Lower lobe of right lung (tissue), 2 donors: Measurements from ENCODE around the gene ST14. TPM values are rescaled to one million over a fixed set of nuclear protein-coding genes. Genes with fewer than 3 reads are reported as not detected.
"Not testable (repeated sequence)": the region's sequence is repeated elsewhere in the genome, so short reads cannot be mapped to it uniquely, and the experiment has no call there.

ENCODE experiments used
- ATAC-seq, 2 donors: fragments of 200-7000 bp; cut with Tn5 transposase; one replicate each; pipeline ENCODE4 v1.9.1; 2020 to 2022; ENCODE audit warnings: mild to moderate bottlenecking in 2 of 2, moderate library complexity in 2 of 2
- DNase-seq: peaks from one replicate; pipeline ENCODE4 v3.0.0-alpha.2; 2020
- H3K27ac ChIP-seq: fragments of 200-600 bp; one replicate; pipeline ENCODE4 v1.8.0; 2022
- H3K27me3 ChIP-seq: fragments of 200-600 bp; one replicate; pipeline ENCODE4 v1.8.0; 2022; ENCODE audit warnings: low read depth
- H3K36me3 ChIP-seq: fragments of 200-600 bp; one replicate; pipeline ENCODE4 v1.8.0; 2022; ENCODE audit warnings: mild to moderate bottlenecking
- H3K4me1 ChIP-seq: fragments of 200-600 bp; one replicate; pipeline ENCODE4 v1.8.0; 2022
- H3K4me3 ChIP-seq: fragments of 200-600 bp; one replicate; pipeline ENCODE4 v1.8.0; 2022; ENCODE audit warnings: mild to moderate bottlenecking
- H3K9me3 ChIP-seq: fragments of 200-600 bp; one replicate; pipeline ENCODE4 v1.8.0; 2022
- CTCF ChIP-seq: fragments of 200-600 bp; IDR thresholded peaks from one replicate; pipeline ENCODE4 v1.8.0; 2022; ENCODE audit warnings: antibody characterized with exemption, mild to moderate bottlenecking
- intact Hi-C: fragments of 100-400 bp; cut with DNase I; formaldehyde crosslinking; loops from one replicate; pipeline ENCODE4 v1.11.0; 2022
- total RNA-seq: library from RNA; stranded (reverse); fragmentation: NEBNext Ultra II Directional; extraction: Animal tissue kit (Norgen Biotek cat#: 25700); gene quantifications from one replicate; pipeline ENCODE4 v1.2.1, GENCODE V29; 2021
- donor health status: DM: no; HTN: yes; CAD: no; lungs with severe emphysema.

Gene ST14
- total RNA-seq, 1 donor from 2014 or later, result 61.1 TPM

- no peak for TF ChIP-seq CTCF
- Histone ChIP-seq H3K27ac (no peak overlapping the region), H3K4me1 (no peaks in the 10 kb centered on the region), H3K27me3 (no peaks in the 10 kb centered on the region), H3K9me3 (no peaks in the 10 kb centered on the region), H3K4me3 (no peak overlapping the region), H3K36me3 (peaks cover 60% of the 10 kb centered on the region)
- DNase-seq (no peak), ATAC-seq (no peak)
- intact Hi-C loops, result no loop called here
Measured at GRCh38 chr11:130234315-130234714, 74.7 kb downstream of the ST14 start.

- Histone ChIP-seq H3K27me3 (no peaks in the 10 kb centered on the region), H3K27ac (no peak overlapping the region), H3K4me1 (no peaks in the 10 kb centered on the region), H3K9me3 (no peaks in the 10 kb centered on the region), H3K36me3 (peaks cover 56% of the 10 kb centered on the region), H3K4me3 (no peak overlapping the region)
- intact Hi-C loops, result no loop called here
- ATAC-seq, result no peak
- no peak for DNase-seq
- no peak for TF ChIP-seq CTCF
Measured at GRCh38 chr11:130237282-130238006, 77.9 kb downstream of the ST14 start.

- Histone ChIP-seq H3K4me3 (no peak overlapping the region), H3K9me3 (no peaks in the 10 kb centered on the region), H3K4me1 (peaks cover 11% of the 10 kb centered on the region), H3K27ac (no peak overlapping the region), H3K36me3 (peaks cover 26% of the 10 kb centered on the region), H3K27me3 (no peaks in the 10 kb centered on the region)
- no peak for TF ChIP-seq CTCF
- ATAC-seq (no peak), DNase-seq (no peak)
- intact Hi-C loops, result no loop called here
Measured at GRCh38 chr11:130241713-130242112, 82.1 kb downstream of the ST14 start.

GRCh38 chr11:130243816-130244215 is 84.2 kb downstream of the ST14 start:
- no peak for DNase-seq
- ATAC-seq, result no peak
- Histone ChIP-seq H3K36me3 (peaks cover 9% of the 10 kb centered on the region), H3K4me1 (peaks cover 11% of the 10 kb centered on the region), H3K27ac (no peak overlapping the region), H3K9me3 (no peaks in the 10 kb centered on the region), H3K4me3 (no peak overlapping the region), H3K27me3 (no peaks in the 10 kb centered on the region)
- no peak for TF ChIP-seq CTCF
- intact Hi-C loops, result no loop called here

- no peaks in the 10 kb centered on the region for H3K9me3 ChIP-seq
- intact Hi-C loops, result no loop called here
- DNase-seq, result no peak
- no peak overlapping the region for H3K4me3 ChIP-seq
- H3K4me1 ChIP-seq, result peaks cover 11% of the 10 kb centered on the region
- H3K27ac ChIP-seq, result no peak overlapping the region
- ATAC-seq, result no peak
- TF ChIP-seq CTCF, result no peak
- H3K36me3 ChIP-seq, result no peaks in the 10 kb centered on the region
- H3K27me3 ChIP-seq, result no peaks in the 10 kb centered on the region
Measured at GRCh38 chr11:130244848-130245247, 85.3 kb downstream of the ST14 start.

GRCh38 chr11:130245375-130245774 is 85.8 kb downstream of the ST14 start:
- H3K27ac ChIP-seq, H3K4me3 ChIP-seq, H3K27me3 ChIP-seq, H3K9me3 ChIP-seq, H3K36me3 ChIP-seq, DNase-seq, ATAC-seq, intact Hi-C loops: not testable (repeated sequence)
- H3K4me1 ChIP-seq, result peaks cover 11% of the 10 kb centered on the region
